K562 (cell line): ENCODE measurements around the gene LYRM1. TPM values are rescaled to one million over a fixed set of nuclear protein-coding genes. Genes with fewer than 3 reads are reported as not detected.

Experiments
- CHD2 ChIP-seq: IDR thresholded peaks from 2 replicates; pipeline ENCODE4 v1.6.1; 2011; ENCODE audit warnings: low read depth, low read length
- DIDO1 ChIP-seq: fragments of 450-650 bp; IDR thresholded peaks from 2 replicates; pipeline ENCODE4 v1.6.1; 2016; ENCODE audit warnings: low read depth, missing biosample characterization, missing genetic modification characterization
- E2F4 ChIP-seq: sonication (generic); formaldehyde crosslinking; IDR thresholded peaks from 2 replicates; pipeline ENCODE4 v1.8.0; 2022; ENCODE audit warnings: mild to moderate bottlenecking, low read depth, missing genetic modification reagents
- HMG20B ChIP-seq: fragments of 250-450 bp; sonication (Bioruptor Pico); IDR thresholded peaks from 2 replicates; pipeline ENCODE4 v1.5.0; 2021; ENCODE audit warnings: mild to moderate bottlenecking
- HNRNPLL ChIP-seq: fragments of 200-400 bp; formaldehyde crosslinking; IDR thresholded peaks from 2 replicates; pipeline ENCODE4 v1.6.1; 2017; ENCODE audit warnings: low read length, low read depth, mild to moderate bottlenecking; ENCODE audit not compliant: poor library complexity, severe bottlenecking
- L3MBTL2 ChIP-seq: fragments of 450-650 bp; IDR thresholded peaks from 2 replicates; pipeline ENCODE4 v1.6.1; 2016; ENCODE audit warnings: mild to moderate bottlenecking, moderate library complexity
- POLR2AphosphoS2 ChIP-seq: IDR thresholded peaks from 2 replicates; pipeline ENCODE4 v1.6.1; 2012; ENCODE audit warnings: low read length, improper control_type of control experiment
- SPI1 ChIP-seq: IDR thresholded peaks from 2 replicates; pipeline ENCODE4 v1.6.1; 2011; ENCODE audit warnings: low read depth, low read length, control low read depth, borderline replicate concordance
- TBP ChIP-seq: optimal IDR thresholded peaks from 2 replicates; pipeline ENCODE3; 2011; ENCODE audit warnings: low read depth, low read length, improper control_type of control experiment
- XRCC5 ChIP-seq: fragments of 200-400 bp; formaldehyde crosslinking; IDR thresholded peaks from 2 replicates; pipeline ENCODE4 v1.6.1; 2017; ENCODE audit warnings: low read depth, mild to moderate bottlenecking, low read length
- ZBTB40 ChIP-seq, 2 experiments: fragments of 450-650 bp in 1 of 2; sonication (generic) in 1 of 2; formaldehyde crosslinking in 1 of 2; IDR thresholded peaks; 2 replicates each; pipeline versions ENCODE4 v1.7.1 to v1.9.0; 2016 to 2022; ENCODE audit warnings: inconsistent platforms in 1 of 2, mild to moderate bottlenecking in 1 of 2, missing genetic modification reagents in 1 of 2
- ZC3H11A ChIP-seq: IDR thresholded peaks from 2 replicates; pipeline ENCODE4 v1.6.1; 2012; ENCODE audit warnings: low read depth, low read length, improper control_type of control experiment
- polyA plus RNA-seq, 8 experiments: library from polyadenylated mRNA; depleted of rRNA in 4 of 8; stranded (reverse) in 5 of 8; unstranded in 3 of 8; fragments of >200 nt; fragmentation: Nextera tagmentation in 2 of 8; fragmentation: Illumina TruSeq in 1 of 8; extraction: Ambion mirVana in 2 of 8; extraction: Trizol in 1 of 8; gene quantifications; 2 replicates each; pipeline versions ENCODE4 v1.2.1 to v1.2.3, GENCODE V29; 2011 to 2014; ENCODE audit warnings: inconsistent platforms in 1 of 8, missing spikeins in 1 of 8
- total RNA-seq, 7 experiments: library from RNA; depleted of rRNA in 6 of 7; stranded (reverse); fragments of >200 nt in 6 of 7; fragmentation: Illumina TruSeq in 2 of 7; extraction: Trizol in 2 of 7; gene quantifications; 2 replicates each; pipeline versions ENCODE4 v1.2.1 to v1.2.3, GENCODE V29; 2011 to 2021; ENCODE audit warnings: low replicate concordance in 1 of 7

LYRM1 gene
- total and polyA plus RNA-seq, 9 of the 15 experiments (the other 6 are each of a cell fraction or from before 2014, with no cell fraction given): 17.5 to 44.1 (median 32.7) TPM

- TF ChIP-seq E2F4 (CRISPR knock-in tag) (no peak), ZBTB40 (IDR thresholded peaks at IDR 0.05) (no peak), ZBTB40 (CRISPR knock-in tag; IDR thresholded peaks at IDR 0.05) (no peak), POLR2AphosphoS2 (no peak), SPI1 (no peak), CHD2 (no peak), TBP (no peak), ZC3H11A (no peak), XRCC5 (no peak), HNRNPLL (no peak), HMG20B (no peak), L3MBTL2 (no peak), DIDO1 (tag) (no peak)
Measured at GRCh38 chr16:20950294-20950693, 49.7 kb downstream of the LYRM1 start (continued).
